HTERT RPE-1 (cell line): Measurements from ENCODE around the gene RCAN2.

Experiments used
- in situ Hi-C: fragments of 300-500 bp; cut with MboI; formaldehyde crosslinking; loops from 4 replicates; pipeline ENCODE4 v1.14.3; 2020; ENCODE audit warnings: low sequenced_read_pairs

RCAN2 gene

DNA sequence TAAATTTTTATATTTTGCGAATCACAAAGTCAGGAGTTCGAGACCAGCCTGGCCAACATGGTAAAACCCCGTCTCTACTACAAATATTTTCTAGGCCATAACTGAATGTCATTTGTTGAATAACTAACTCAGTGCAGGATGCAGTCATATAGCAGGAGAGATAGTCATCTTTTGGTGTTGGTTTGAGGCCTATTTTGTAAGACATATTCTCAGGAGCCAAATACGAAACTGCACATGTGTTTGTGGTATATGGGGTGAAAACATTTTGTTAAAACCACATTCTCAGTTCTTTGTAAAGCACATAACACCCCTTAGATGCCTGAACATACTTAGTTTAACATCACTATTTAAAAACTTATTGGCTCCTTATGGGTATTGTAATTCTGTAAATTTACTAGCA lies 315.8 kb downstream of the RCAN2 start:
- in situ Hi-C loops = no loop called here

- in situ Hi-C loops = no loop called here
Observed at GRCh38 chr6:46174904-46175303, 316.3 kb downstream of the RCAN2 start.

GRCh38 chr6:46172176-46172575 lies 319.1 kb downstream of the RCAN2 start:
- in situ Hi-C loops = no loop called here
